ENCODE measurements around the gene UGT2A2. TPM values are rescaled to one million over a fixed set of nuclear protein-coding genes. Genes with fewer than 3 reads are reported as not detected.
"Not testable (repeated sequence)": the region's sequence is repeated elsewhere in the genome, so short reads cannot be mapped to it uniquely, and the experiment has no call there.

The UGT2A2 gene
- total RNA-seq: not detected
- polyA plus RNA-seq: not detected

DNA sequence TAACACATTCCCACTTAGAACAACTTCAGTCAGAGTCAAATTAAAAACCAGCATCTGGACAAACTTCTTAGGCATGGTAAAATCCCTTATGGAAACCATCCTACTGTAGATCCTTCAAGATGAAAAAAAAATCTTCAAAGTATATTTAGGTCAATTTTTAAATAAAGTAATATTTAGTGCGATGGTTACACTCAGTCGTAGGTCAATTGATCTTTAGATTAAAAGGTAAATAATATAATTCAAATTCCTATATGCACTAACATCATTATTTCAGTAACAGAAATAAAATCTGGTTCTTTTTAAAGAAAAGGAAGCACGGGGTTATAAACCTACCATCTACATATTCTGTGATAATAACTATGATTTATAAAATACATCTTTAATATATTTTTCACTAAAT, at the start of gene UGT2A2:
Gene UGT2A2 (minus strand): TSS at position 101 of the 400 bp plus-strand sequence. CDS start 2 bp downstream, at position 99.
- H3K36me3 ChIP-seq (ENCODE audit: insufficient read depth): no peaks in the 10 kb centered on the region
- no peak within 1 kb of the TSS for H3K4me3 ChIP-seq (ENCODE audit: low read depth, low read length)
- DNase-seq (ENCODE audit: extremely low spot score): no peak
- H3K4me1 ChIP-seq (ENCODE audit: insufficient read depth): no peaks in the 10 kb centered on the region
- 95% methylated on average over 3 of the region's 3 CpGs for WGBS
- no peak within 1 kb of the TSS for H3K27ac ChIP-seq (ENCODE audit: low read depth)

DNA sequence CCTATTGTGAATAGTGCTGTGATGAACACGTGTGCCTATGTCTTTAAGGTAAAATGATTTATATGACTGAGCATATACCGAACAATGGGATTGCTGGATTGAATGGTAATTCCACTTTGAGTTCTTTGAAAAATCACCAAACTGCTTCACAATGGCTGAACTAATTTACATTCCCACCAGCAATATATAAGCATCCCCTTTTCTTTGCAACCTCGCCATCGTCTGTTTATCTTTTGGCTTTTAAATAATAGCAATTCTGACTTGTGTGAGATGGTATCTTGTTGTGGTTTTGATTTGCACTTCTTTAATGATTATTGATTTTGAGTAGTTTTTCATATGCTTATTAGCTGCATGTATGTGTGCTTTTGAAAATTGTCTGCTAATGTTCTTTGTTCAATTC, 45.4 kb upstream of the UGT2A2 start:
- H3K4me1 ChIP-seq (ENCODE audit: insufficient read depth): no peaks in the 10 kb centered on the region
- no peak overlapping the region for H3K4me3 ChIP-seq (ENCODE audit: low read depth, low read length)
- DNase-seq (ENCODE audit: extremely low spot score): no peak
- 60% methylated on average over 4 of the region's 4 CpGs for WGBS
- H3K27ac ChIP-seq (ENCODE audit: low read depth): no peak overlapping the region
- H3K36me3 ChIP-seq (ENCODE audit: insufficient read depth): no peaks in the 10 kb centered on the region

GRCh38 chr4:69668680-69669079, 29.2 kb upstream of the UGT2A2 start:
- no peak for DNase-seq (ENCODE audit: extremely low spot score)
- H3K36me3 ChIP-seq (ENCODE audit: insufficient read depth): no peaks in the 10 kb centered on the region
- no peak overlapping the region for H3K4me3 ChIP-seq (ENCODE audit: low read depth, low read length)
- no peaks in the 10 kb centered on the region for H3K4me1 ChIP-seq (ENCODE audit: insufficient read depth)
- H3K27ac ChIP-seq (ENCODE audit: low read depth): no peak overlapping the region

- 86% methylated on average over 22 of the region's 22 CpGs for WGBS
- not testable (repeated sequence) for H3K27ac ChIP-seq (ENCODE audit: low read depth); DNase-seq (ENCODE audit: extremely low spot score); H3K4me3 ChIP-seq (ENCODE audit: low read depth, low read length); H3K36me3 ChIP-seq (ENCODE audit: insufficient read depth); H3K4me1 ChIP-seq (ENCODE audit: insufficient read depth)
Observed at GRCh38 chr4:69664009-69664408, 24.6 kb upstream of the UGT2A2 start.

- not testable (repeated sequence) for DNase-seq (ENCODE audit: extremely low spot score); H3K27ac ChIP-seq (ENCODE audit: low read depth); H3K36me3 ChIP-seq (ENCODE audit: insufficient read depth); H3K4me1 ChIP-seq (ENCODE audit: insufficient read depth); H3K4me3 ChIP-seq (ENCODE audit: low read depth, low read length)
- WGBS: 71% methylated on average over 4 of the region's 4 CpGs
Observed at GRCh38 chr4:69661130-69661803, 21.8 kb upstream of the UGT2A2 start.

DNA sequence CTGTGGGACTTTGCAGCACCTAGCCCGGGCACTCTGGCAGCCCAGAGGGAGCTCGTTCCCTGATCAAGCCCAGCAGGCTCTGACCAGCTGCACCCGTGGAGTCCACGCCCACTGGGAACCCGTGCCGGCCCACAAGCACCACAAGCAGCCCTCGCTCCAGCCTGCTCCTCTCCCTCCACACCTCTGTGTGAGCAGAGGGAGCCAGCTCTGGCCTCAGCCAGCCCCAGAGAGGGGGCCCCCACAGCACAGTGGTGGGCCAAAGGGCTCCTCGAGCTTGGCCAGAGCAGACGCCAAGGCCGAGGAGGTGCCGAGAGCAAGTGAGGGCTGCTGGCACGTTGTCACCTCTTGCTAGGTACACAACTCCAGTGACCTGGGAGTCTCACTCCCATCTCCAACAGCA, 18.7 kb upstream of the UGT2A2 start:
- no peak overlapping the region for H3K27ac ChIP-seq (ENCODE audit: low read depth)
- WGBS: 93% methylated on average over 12 of the region's 12 CpGs
- H3K36me3 ChIP-seq (ENCODE audit: insufficient read depth): no peaks in the 10 kb centered on the region
- H3K4me1 ChIP-seq (ENCODE audit: insufficient read depth): no peaks in the 10 kb centered on the region
- no peak overlapping the region for H3K4me3 ChIP-seq (ENCODE audit: low read depth, low read length)
- DNase-seq (ENCODE audit: extremely low spot score): no peak

GRCh38 chr4:69656653-69657158, 17.3 kb upstream of the UGT2A2 start:
- no peak overlapping the region for H3K4me3 ChIP-seq (ENCODE audit: low read depth, low read length)
- no peaks in the 10 kb centered on the region for H3K4me1 ChIP-seq (ENCODE audit: insufficient read depth)
- no peak overlapping the region for H3K27ac ChIP-seq (ENCODE audit: low read depth)
- no peak for DNase-seq (ENCODE audit: extremely low spot score)
- 76% methylated on average over 6 of the region's 6 CpGs for WGBS
- H3K36me3 ChIP-seq (ENCODE audit: insufficient read depth): no peaks in the 10 kb centered on the region

DNA sequence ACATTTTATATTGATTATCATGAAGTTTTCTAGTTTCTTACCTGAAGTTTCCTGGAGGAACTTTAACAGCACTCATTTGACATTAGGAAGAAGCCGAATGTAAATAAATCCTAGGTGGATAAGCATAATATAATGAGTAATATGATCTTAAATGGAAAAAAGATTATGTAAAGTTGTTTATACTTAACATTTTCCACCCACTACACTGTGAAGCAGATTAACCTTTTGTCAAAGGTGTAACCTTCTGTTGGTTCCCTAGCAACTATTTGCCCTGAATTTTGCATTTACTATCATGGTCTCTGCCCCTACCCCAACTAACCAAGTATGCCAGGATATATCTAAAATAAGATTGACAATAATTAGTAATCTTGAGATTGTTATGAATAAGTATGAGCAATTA, 13.7 kb upstream of the UGT2A2 start, which contains the start of gene UGT2A1:
Gene UGT2A1 (minus strand): TSS at position 101 of the 400 bp plus-strand sequence. CDS start 5,603 bp downstream, outside the sequence.
- 90% methylated on average over 1 of the region's 1 CpG for WGBS
- no peak within 1 kb of the TSS for H3K4me3 ChIP-seq (ENCODE audit: low read depth, low read length)
- H3K36me3 ChIP-seq (ENCODE audit: insufficient read depth): no peaks in the 10 kb centered on the region
- DNase-seq (ENCODE audit: extremely low spot score): no peak
- no peak within 1 kb of the TSS for H3K27ac ChIP-seq (ENCODE audit: low read depth)
- no peaks in the 10 kb centered on the region for H3K4me1 ChIP-seq (ENCODE audit: insufficient read depth)

DNA sequence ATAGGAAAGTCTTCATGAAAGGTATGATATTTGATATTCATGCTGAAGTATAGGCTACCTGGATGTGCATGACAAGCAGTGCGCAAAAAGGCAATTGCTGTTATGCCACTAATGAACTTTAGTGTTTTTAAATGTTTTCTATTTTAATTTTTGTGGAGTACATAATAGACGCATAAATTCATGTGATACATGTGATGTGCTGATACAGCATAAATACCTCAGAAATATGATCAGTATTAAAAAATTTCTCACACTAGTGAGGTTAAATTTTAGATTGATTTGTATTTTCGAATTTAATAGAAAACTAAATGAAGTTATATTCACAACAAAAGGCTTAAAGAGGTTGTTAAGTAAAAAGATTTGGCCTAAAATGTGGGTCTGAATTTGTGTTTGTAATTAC, 11.4 kb upstream of the UGT2A2 start:
- no peak for DNase-seq (ENCODE audit: extremely low spot score)
- 92% methylated on average over 3 of the region's 3 CpGs for WGBS
- Histone ChIP-seq H3K4me3 (ENCODE audit: low read depth, low read length) (no peak overlapping the region), H3K4me1 (ENCODE audit: insufficient read depth) (no peaks in the 10 kb centered on the region), H3K36me3 (ENCODE audit: insufficient read depth) (no peaks in the 10 kb centered on the region), H3K27ac (ENCODE audit: low read depth) (no peak overlapping the region)

DNA sequence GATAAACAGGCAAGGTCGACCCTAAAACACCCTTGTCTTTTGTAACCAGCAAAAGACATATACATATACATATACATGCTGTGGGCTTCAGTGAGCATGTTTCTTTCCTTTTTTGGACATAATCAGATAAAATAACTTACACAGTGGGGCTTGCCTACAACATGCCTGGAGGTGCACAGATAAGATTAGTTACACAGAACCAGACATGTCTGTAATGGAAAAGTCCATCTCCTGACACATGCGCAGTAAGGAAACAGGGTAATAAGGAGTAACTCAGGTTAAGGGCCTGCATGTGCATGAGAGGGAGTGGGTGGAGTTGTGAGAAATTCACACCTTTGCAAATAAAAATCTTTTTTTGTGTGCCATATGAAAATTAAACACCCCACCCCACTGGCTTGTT, 10.2 kb upstream of the UGT2A2 start:
- Histone ChIP-seq H3K27ac (ENCODE audit: low read depth) (no peak overlapping the region), H3K4me3 (ENCODE audit: low read depth, low read length) (no peak overlapping the region), H3K36me3 (ENCODE audit: insufficient read depth) (no peaks in the 10 kb centered on the region), H3K4me1 (ENCODE audit: insufficient read depth) (no peaks in the 10 kb centered on the region)
- peak; percentile 49 for DNase-seq (ENCODE audit: extremely low spot score)
- WGBS: 43% methylated on average over 2 of the region's 2 CpGs

DNA sequence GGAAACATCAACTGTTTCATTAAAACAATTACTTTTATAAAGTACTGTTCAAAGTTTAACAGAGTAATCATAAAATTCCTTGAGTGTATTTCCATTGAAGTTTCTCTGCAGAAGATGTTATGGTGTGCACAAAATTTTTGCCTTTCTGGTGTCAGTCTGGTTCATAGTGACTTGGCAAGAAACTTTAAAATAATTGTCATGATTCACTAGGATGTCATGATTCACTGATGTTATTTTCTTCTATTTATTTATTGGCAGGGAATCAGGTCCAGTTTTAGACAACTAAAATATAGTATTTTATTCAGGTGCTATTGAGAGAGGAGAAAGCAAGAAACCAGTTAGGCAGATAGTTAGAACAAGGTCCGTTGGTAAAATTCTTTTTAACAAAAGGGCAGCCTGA, 9.8 kb upstream of the UGT2A2 start:
- WGBS: 26% methylated on average over 1 of the region's 1 CpG

DNA sequence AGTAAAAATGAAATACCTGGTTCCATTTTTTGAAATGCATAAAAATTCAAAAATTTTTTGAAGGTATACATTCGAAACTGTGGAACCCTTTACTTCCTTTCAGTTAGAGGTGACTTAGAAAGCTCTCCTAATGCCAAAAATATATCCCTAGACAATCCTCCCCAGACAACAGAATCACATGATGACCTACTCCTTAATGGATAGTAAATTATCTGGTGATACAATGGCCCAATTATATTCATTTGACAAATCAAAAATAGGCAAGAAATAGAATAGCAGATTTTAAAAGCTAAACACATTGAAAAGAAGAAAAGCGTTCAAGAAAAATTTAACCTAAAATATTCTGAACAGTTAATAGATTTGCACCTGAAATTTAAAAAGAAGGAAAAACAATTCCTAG, 3.5 kb upstream of the UGT2A2 start:
- no peak for DNase-seq (ENCODE audit: extremely low spot score)
- Histone ChIP-seq H3K4me1 (ENCODE audit: insufficient read depth) (no peaks in the 10 kb centered on the region), H3K27ac (ENCODE audit: low read depth) (no peak overlapping the region), H3K36me3 (ENCODE audit: insufficient read depth) (no peaks in the 10 kb centered on the region), H3K4me3 (ENCODE audit: low read depth, low read length) (no peak overlapping the region)
- 82% methylated on average over 2 of the region's 2 CpGs for WGBS

More for the DNA sequence above, 9.8 kb upstream of the UGT2A2 start:
- H3K27ac ChIP-seq (ENCODE audit: low read depth): no peak overlapping the region
- peak; percentile 1 for DNase-seq (ENCODE audit: extremely low spot score)
- H3K4me1 ChIP-seq (ENCODE audit: insufficient read depth): no peaks in the 10 kb centered on the region
- H3K36me3 ChIP-seq (ENCODE audit: insufficient read depth): no peaks in the 10 kb centered on the region
- no peak overlapping the region for H3K4me3 ChIP-seq (ENCODE audit: low read depth, low read length)

- WGBS: 93% methylated on average over 2 of the region's 2 CpGs
- H3K27ac ChIP-seq (ENCODE audit: low read depth): no peak overlapping the region
- no peaks in the 10 kb centered on the region for H3K36me3 ChIP-seq (ENCODE audit: insufficient read depth)
- H3K4me1 ChIP-seq (ENCODE audit: insufficient read depth): no peaks in the 10 kb centered on the region
- no peak for DNase-seq (ENCODE audit: extremely low spot score)
- no peak overlapping the region for H3K4me3 ChIP-seq (ENCODE audit: low read depth, low read length)
Observed at GRCh38 chr4:69640289-69640688, 847 bp upstream of the UGT2A2 start.

DNA sequence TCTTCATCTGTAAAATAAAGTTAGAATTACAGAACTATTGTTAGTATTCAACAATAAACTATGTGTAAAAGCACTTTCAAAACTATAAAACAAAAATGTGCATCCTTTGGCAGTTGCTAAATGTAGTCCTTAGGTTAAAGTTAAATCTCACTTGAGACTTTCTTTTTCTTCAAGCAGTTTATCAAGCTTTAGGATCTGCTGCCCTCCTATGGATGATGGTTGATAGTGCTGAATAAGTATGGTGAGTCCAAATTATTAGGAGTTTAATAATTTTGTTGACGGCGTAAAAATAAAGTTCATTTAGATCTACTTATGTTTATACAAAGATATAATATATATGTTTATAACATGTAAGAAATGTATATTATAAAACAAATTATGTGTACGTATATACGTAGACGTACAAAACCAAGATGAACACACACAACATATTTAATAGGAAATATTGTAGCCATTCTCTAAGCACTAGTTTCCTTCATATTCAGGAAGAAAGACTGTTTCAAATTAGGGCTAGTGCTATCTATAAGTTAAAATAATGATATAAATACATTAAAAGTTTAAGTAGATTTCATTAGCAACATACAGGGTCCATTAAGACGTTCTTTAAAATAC, 22.3 kb downstream of the UGT2A2 start:
- no peak overlapping the region for H3K4me3 ChIP-seq (ENCODE audit: low read depth, low read length)
- no peaks in the 10 kb centered on the region for H3K36me3 ChIP-seq (ENCODE audit: insufficient read depth)
- H3K27ac ChIP-seq (ENCODE audit: low read depth): no peak overlapping the region
- DNase-seq (ENCODE audit: extremely low spot score): peak; percentile 41
- WGBS: 66% methylated on average over 6 of the region's 6 CpGs
- no peaks in the 10 kb centered on the region for H3K4me1 ChIP-seq (ENCODE audit: insufficient read depth)

Measured in urinary bladder (tissue), 4 donors.